GF-D8 (cell line): ENCODE measurements around the gene ERC2.

Source experiments
- DNase-seq: peaks from one replicate; lab custom pipeline; 2025; lab: John Stamatoyannopoulos, UW

Gene ERC2

DNA sequence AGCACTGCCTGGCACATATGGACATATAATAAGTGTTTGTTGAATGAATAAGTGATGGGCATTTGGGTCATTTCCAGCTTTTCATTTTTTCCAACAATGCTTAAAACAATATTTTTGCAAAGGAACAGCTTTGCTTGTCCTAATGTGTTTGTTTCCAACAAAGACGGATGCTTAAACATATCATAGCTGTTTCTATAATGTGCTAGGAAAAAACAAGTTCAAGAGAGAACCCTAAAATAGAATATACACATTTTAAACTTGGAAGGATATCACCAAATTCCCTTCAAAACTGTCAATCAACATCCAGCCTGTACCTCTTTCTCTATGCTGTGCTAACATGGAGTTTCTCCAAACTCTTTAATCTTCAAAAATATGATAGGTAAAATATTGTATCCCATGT, 756.6 kb downstream of the ERC2 start:
- no peak for DNase-seq

DNA sequence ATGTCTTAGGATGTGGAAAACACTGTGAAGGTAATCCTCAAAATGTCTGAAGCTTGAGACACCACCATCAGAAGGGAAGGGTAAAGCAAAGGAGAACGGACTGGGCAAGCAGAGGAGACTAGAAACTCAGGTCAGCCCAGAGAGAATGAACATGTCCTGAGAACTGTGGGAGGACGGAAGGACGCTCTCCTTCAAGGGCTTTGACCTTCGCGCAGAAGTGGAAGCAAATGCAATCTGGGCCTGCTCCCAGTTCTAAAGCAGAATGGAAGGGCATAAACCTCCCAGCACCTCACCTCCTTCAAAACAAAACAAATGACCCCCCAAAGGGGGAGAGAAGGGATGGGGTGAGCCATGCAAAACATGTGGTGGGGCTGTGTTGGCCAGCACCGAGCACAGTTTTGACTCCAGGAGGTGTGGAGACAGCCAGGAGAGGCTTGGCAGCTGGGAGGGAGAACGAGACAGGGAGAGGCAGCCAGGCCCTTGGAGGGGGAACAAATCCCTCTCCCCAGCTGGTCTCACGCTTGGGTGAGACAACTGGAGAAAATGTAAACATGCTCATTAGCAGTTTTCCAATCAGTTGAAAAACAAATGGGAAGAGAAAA, 758.8 kb downstream of the ERC2 start:
- no peak for DNase-seq

DNA sequence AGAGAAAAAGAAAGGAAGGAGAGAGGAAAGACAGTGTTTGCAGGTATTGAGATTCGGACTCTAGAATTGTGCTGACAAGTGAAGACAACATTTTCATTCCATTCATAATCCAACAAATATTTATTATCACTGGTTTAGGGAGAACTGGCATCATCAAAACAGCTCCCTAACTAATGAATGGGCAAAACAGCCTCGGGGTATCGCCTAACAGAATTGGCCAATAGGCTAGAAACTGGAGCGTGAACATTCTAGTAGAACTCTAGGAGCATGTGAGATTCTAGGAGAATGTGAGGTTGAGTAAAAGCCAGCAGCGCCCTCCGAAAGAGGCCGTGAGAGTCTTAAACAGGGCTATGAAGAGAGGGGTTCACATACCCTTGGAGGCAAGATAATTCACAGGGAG, 759.3 kb downstream of the ERC2 start:
- DNase-seq = no peak

DNA sequence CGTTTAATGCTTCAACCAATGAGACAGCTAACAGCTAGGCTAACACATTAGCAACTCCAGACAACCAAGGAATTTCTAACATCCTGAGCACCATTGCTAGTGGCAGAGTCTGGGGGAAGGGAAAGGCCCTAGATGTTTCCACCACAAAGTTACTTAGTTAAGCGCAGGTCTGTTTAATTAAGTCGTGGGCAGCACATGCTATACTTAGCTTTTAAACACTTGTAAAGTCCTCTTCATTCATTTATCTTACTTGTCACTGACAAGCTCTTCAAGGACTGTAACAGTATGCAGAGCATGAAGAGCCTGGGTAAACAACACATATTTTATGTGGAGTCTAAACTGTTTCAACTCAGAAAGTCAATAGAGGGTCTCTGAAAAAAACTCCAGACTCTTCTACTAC, 760.0 kb downstream of the ERC2 start:
- no peak for DNase-seq

DNA sequence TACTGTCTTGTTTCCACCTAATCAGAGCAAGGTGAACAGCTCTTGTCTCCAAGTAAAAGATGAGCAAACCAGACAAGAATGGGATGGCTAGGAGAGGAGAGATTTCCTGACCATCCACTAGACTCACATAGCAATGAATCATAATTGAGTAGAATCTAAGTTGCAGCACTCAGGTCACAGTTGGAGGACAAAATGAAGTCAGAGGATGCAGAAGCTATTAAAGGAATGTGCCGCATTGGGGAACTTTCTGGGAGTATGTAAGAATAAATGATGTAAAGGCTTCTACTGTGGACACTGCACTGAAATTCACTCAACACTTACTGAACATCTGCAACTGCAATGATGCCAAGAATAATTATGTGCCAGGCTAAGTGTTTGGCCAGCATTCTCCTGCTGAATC, 763.7 kb downstream of the ERC2 start:
- no peak for DNase-seq

DNA sequence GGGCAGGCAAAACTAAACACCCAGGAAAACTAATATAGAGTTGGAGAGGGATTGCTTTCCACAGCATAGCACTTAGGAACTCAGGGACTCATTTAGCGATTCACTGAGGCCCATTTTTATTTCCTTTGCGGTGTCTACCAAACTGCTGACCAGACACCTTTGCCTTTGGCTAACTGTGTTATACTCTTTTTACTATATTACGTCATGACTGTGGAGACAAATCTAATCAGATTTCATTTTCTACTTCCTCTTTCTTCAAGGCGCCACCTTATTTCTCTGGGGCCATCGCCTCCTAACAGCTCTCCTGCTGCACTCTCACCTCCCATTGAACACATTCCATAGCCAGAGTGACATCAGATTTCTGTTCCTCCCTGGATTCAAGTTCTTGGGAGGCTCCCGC, 765.4 kb downstream of the ERC2 start:
- DNase-seq = no peak

DNA sequence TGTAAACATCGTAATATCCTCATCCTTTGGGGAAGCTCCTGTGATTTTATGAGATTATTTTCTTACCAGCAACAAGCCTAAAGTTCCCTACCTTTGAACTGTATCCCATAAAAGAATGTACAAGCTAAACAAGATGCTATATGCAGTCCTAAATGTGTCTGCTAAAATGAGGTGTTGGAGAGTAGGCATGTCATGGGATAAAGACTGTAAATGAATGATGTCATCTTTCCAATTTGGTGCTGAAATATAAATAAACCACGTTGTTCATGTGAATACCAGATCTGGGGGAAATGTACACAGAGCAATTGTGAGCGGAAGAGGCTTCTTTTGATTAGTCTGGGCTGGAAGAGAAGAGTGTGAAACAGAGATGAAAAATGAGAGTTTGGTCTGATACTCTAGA, 766.3 kb downstream of the ERC2 start:
- DNase-seq = no peak

DNA sequence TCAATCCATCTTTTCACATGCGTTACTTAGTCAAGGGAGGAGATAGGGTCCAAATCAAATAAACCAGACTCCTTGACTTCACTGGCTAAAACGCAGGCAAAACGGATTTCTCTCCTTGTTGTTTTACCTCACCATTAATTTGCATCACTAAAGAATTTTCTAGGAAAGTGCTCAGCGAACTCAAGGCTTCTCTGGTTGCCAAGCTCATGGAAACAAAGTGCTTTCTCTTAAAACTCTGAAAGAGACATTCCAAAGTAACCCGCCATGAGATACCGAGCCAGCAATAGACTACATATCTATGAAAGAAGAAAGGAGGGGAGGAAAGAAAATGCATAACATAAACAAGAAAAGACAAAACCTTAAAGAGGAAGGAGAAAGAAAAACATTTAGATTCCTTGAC, 769.4 kb downstream of the ERC2 start:
- DNase-seq = no peak

DNA sequence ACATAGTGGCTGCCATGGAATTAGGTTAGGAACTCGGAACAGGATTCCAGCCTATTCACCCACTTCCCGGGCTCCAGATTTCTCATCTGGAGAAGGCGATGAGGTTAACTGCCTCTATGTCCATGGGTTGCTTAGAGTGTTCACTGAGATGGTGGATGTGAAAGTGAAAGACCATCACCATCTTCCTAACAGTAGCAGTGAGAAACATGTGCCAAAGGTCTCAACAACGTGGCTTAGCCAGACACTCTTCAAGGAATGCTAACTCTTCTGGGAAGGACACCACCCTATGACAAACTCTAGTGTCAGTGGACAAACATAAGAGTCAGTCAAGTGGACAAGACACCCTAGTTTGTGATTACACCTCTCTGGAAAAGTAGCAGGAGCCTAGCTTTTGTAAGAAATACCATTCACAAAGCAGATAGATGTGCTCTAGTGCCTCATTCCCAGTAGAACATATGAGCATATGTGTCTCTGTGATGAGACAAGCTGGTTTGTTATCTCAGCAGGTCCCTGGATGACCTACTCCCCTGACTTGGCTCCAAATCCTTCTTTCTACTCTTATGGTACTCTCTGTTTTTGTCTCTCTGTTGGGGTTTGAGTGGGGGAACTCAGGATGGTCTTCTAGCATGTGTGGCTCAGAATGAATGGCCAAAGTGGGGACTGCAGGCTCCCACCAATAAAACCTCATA, 770.9 kb downstream of the ERC2 start:
- no peak for DNase-seq

DNA sequence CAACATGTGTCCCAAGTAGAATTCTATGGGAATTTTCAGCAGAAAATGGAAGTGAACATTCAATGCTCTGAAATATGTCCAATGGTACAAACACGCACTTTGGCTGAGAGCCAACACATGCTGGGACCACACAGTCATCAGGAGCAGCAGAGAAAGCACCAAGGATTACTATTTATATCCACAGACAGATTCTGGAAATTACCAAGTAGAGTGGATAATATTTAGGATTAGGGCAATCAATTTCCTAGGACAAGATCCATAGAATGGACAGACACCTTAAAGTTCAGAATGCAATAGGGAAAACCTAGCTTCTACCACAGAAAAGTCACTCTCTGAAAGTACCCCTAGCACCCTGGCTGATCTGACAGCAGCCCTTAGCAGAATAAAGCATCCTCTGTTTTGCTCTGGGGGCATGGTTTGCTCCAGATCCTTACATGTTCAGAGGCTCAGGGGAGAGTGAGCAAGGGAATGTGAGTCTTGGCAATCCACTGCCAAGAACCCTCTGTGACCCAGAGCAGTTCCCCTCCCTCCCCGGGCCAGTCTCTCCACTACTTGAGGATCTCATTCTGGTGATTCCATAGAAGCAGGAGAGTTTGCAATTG, 775.2 kb downstream of the ERC2 start:
- DNase-seq = no peak

DNA sequence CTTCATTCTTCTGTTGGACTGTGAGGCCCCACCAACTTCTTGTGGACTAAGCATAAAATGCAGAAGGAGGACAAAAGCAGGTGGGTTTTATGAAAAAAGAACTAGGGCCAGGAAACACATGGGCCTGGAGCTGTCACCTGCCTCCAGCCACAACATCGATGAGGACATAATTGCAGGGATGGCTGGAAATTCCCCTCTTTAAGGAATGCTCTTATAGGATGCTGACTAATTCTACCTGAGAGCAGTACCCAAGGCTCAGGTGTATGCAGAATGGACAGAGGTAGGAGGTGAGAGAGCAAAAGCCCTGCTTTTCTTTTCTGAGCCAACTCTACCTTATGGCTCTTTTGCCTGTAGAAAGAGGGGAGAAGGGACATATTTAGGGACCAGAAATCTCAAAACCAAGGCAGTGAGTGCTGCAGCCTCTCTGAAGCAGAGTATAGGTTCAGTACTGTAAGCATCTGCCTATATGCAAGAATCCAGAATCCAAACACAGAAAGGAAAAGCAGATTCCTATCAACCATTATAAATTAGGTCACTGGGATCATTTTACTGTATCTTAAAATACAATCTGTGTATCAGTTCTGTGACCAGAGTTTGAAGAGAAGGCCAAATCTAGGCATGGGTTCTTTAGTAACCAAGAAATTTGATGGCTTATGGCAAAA, 775.8 kb downstream of the ERC2 start:
- DNase-seq = no peak

DNA sequence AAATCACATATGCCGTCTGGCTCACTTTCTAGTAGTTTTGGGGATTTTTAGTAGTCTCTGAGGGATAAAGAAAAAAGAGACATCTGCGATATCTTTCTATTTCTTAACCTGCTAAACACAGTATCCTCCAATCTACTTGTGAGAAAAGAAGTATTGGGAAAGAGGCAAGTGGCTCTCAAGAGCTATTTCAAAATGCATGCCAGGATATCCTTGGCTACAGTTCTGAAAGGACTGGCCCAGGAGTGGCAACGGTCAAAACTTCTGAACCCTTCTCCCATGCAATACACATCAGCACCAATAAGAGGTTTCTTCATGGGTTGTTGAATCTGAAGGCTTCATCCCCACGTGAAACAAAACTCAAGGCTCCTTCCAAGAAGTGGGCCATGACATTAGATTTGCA, 777.1 kb downstream of the ERC2 start:
- DNase-seq = no peak

DNA sequence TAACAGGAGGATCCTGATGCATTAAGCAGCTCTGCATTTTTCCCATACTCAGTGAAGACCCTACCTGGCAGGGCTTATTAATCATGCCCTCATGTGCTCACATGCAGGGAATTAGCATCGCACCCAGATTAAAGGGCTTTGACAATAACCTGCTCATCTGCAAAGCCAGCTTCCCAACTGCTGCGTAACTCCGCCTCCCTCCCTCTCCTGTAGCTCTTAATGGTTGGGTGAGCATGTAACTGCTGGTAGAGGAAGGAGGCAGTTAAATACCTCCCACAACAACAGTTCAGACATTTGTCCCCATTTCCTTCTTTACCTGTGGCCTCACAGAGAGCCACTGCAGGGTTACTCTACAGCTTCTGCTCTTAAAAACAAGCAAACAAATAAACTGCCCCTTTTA, 777.5 kb downstream of the ERC2 start:
- DNase-seq = no peak

DNA sequence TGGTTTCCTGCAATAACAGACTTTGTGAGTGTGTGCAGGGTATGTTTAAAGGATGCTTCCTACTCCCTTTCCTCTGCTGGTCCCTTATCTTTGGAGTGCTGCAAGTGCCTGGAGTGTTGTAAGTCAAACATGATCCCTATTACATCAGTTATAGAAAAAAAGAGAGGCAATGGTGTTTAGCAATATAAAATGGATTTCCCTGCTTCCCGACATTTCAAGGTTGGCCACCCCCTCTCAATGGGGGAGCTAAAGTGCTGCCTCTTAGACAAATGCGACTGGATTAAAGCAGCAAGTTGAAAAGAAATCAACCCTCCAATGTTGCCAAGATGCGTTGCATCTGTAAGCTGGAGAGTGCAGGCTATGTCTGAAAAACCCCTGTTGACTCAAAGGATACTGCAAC, 778.1 kb downstream of the ERC2 start:
- no peak for DNase-seq

DNA sequence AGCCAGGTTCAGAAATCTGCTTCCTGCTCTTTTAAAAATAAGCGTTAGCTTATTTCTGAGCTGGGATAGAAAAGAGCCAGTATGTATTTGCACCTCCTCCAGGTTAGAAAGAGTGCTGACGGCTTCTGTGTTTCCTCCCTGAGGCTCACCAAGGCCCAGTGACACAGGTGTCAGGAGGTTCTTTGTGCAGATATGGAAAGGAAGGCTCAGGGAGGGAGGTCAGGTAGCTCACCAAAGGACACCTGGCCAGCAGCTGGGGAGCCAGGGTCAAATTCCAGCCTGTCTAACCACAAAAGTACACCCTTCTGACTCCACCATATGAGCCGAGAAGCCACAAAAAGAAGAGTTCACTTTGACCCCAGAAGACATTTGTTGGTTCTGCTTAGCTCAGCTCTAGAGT, 780.1 kb downstream of the ERC2 start:
- DNase-seq = no peak

DNA sequence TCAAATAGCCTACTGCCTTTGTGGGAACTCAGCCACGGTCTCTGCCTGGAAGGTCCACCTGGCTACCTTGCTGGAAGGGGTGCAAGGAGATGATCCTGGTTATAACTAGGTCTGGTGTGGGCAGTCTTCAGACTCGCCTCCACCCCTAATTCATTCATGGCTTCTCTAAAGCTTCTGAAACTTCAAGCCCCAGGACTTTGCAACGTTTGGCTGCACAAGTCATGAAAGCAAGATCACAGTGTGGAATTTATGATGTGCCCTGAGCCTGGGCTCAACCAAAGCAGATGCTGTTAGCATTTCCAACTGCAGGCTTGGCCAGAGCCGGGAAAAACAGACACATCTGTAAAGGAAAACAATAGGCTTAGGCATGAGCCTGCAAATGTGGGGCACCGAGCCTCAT, 780.7 kb downstream of the ERC2 start:
- no peak for DNase-seq

DNA sequence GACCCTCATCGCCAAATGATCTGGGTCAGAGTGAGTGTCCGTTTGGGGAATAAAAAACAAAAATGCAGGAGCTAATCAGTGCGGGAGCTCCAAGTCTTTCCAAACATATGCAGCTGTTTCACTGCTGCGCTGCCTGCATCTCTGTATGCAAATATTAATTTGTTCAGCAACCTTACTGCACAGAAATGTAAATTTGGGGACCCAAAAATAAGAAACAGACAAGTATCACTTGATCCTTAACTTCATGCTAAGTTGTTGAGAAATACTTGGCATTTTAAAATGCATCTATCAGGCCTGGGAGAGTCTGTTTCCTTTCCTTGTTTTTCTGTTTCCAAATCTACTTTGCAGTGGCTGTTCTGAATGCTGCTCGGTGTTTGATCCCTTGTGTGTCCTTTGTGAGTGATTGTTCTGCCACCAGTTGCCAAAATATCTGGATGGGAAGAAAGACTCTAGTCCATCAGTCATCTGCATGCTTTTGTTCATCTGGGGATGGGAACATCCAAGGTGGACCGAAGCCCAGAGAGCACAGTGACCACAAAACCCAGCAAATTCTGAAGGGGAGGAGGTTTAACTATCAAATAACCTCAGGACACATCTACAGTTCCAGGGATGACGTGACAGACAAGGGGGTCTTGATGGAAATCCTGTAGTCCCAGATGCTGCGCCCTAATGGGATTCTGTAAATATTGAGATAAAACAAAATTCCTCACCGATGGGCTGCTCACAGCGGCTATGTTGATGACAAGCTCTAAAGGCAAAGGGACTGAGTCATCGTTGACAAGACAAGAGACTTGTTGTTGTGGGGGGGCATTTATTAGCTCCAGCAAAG, 781.6 kb downstream of the ERC2 start:
- no peak for DNase-seq

DNA sequence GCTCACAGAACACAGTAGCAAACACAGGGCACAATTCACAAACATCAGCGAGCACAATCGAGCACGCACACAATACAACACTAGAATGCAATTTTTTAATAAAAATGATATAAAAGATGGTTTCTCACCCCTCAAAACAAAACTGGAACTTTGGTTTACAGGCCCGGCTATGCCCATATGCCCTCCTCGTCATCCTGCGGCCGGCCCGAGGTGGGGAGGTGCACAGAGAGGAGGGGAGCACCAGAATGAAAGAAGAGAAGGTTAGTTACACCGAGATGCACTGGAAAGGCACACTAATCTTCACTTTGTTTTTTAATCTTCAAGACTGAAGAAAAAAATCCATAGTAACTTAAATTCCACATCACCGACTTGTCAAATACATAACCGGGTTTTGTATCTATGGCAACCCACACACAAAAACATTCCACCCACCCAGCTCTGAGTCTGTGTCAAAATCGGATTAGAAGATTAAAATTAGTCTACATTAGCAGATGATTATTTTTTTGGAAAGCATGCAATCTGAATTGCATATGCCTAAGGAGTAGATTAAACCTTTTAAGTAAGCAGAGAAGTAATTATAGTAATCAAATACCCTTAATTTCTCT, 784.5 kb downstream of the ERC2 start:
- no peak for DNase-seq

DNA sequence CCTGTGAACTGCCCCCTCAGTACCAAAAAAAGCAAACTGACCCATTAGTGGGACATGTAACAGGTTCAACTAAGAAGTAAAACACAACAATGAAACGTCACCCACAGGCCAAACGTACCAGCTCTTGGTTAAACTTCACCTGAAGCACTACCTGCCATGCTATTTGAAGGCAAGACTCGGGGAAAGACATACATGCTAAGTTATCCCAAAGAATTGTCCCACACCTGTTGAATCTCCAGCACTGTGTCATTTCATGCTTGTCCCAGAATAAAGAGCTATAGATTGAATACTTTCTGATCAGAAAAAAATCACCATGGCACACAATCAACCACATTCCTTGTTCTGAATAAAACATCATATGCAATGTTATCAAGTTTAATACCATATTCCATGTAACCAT, 785.8 kb downstream of the ERC2 start:
- no peak for DNase-seq

DNA sequence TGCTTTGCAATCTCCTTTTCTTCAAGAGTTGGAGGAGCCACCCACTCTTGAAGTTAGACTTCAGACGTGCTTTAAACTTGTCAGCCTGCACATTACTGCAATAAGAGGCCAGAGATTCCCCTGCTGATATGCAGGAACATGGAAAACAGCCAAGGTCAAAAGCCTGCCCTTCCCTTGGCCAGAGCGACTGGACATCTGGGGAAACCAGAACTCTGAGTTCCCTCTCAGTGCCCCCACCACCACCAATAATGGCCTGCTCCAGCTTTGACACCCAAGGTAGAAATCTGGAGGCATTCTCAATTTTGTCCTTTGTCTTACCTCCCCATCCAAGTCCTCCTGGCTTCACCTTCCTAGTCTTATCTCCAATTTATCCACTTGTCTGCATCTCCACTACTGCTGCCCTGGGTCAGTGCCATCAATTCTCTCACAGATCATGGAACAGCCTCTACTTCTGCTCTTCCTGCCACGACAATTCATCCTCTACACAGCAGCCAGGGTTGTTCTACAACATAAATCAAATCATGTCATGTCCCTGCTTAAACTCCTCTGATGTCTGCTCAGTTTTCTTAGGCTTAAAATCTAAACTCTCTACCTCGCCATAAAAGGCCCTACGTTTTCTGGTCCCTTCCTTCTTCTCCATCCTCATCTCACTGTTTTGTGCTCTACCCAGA, 789.6 kb downstream of the ERC2 start:
- DNase-seq = no peak

DNA sequence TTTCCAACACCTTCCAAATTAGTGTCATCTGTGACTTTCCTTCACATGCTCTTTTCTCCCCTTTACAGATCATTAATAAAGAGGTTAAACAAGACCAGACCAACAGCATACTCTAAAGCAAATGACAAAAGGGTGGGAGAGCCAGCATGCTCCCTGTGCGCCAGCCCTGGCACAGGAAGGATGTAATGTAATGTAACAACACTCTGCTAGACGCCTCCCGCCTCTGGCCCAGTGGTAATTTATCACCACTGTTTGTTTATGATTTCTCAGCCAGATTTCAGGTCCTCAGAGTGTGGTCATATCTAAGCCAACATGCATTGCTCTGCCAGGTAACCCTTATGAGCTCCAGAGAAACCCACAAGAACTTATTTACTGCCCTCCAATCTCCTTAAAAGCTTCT, 791.6 kb downstream of the ERC2 start:
- DNase-seq = no peak
